ENCODE results near the gene STK38. TPM values are rescaled to one million over a fixed set of nuclear protein-coding genes. Genes with fewer than 3 reads are reported as not detected.
A peak's percentile ranks its signal among the peaks of the same experiment; 100 is the strongest.

The STK38 gene
- total RNA-seq, 1 experiment from 2014 or later = 27.5 TPM

DNA sequence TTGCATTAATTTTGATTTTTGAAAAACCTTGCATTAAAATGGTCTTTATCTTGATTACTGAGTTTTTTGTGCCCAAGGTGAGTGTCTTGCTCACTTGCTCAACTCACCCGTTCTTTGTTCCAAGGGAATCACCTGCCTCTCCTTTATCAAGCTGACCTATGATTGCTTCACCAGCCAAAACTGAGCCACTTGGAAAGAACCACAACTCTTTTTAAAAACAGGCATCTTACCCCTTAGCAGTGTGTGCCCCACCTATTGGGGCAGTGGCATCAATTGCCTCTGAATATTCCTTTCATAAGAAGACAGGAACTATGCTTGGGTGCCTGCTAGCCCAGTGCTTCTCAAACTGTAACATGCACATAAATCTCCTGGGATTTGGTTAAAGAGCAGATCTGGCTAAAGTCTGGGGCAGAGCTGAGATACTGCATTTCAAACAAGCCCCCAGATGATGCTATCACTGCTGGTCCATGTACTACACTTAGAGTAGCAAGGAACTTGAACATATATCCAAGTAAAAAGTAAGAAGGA, 3.3 kb upstream of the STK38 start:
- TF ChIP-seq, protein P1, sequence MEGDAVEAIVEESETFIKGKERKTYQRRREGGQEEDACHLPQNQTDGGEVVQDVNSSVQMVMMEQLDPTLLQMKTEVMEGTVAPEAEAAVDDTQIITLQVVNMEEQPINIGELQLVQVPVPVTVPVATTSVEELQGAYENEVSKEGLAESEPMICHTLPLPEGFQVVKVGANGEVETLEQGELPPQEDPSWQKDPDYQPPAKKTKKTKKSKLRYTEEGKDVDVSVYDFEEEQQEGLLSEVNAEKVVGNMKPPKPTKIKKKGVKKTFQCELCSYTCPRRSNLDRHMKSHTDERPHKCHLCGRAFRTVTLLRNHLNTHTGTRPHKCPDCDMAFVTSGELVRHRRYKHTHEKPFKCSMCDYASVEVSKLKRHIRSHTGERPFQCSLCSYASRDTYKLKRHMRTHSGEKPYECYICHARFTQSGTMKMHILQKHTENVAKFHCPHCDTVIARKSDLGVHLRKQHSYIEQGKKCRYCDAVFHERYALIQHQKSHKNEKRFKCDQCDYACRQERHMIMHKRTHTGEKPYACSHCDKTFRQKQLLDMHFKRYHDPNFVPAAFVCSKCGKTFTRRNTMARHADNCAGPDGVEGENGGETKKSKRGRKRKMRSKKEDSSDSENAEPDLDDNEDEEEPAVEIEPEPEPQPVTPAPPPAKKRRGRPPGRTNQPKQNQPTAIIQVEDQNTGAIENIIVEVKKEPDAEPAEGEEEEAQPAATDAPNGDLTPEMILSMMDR (IDR thresholded peaks at IDR 0.05; ENCODE audit: insufficient read depth in 1 of 2, low read depth in 1 of 2, low read length in 1 of 2, severe bottlenecking in 1 of 2, unreplicated experiment in 1 of 2) = no peak
- no peak overlapping the region for H3K27ac Mint-ChIP-seq (ENCODE audit: unreplicated experiment)
- intact Hi-C loops (cut with micrococcal nuclease; ENCODE audit: unreplicated experiment) = no loop called here
- Histone ChIP-seq H3K4me1 (peaks cover 6% of the 10 kb centered on the region; the same call in 1 of the 2 replicates), H3K27me3 (replicated peaks; ENCODE audit: control insufficient read depth, insufficient read depth, low read length) (no peaks in the 10 kb centered on the region), H3K9me3 (no peaks in the 10 kb centered on the region), H3K4me3 (ENCODE audit: low read depth, low read length) (no peak overlapping the region), H3K36me3 (ENCODE audit: control insufficient read depth, insufficient read depth, low read length) (no peaks in the 10 kb centered on the region)
- no TSS peak for BruUV-seq (replicated peaks)
- no peaks in the 10 kb centered on the region for H3K27me3 Mint-ChIP-seq (ENCODE audit: insufficient read depth, unreplicated experiment)
- ChIA-PET CTCF (no interaction called here), POLR2A (no interaction called here)
- DNase-seq = no peak
- peaks cover 6% of the 10 kb centered on the region for H3K36me3 Mint-ChIP-seq (ENCODE audit: insufficient read depth, unreplicated experiment)
- no peak overlapping the region for H3K4me3 Mint-ChIP-seq (ENCODE audit: unreplicated experiment)
- H3K4me1 Mint-ChIP-seq (ENCODE audit: low read depth, unreplicated experiment) = peaks cover 7% of the 10 kb centered on the region
- no peaks in the 10 kb centered on the region for H3K9me3 Mint-ChIP-seq (ENCODE audit: unreplicated experiment)

DNA sequence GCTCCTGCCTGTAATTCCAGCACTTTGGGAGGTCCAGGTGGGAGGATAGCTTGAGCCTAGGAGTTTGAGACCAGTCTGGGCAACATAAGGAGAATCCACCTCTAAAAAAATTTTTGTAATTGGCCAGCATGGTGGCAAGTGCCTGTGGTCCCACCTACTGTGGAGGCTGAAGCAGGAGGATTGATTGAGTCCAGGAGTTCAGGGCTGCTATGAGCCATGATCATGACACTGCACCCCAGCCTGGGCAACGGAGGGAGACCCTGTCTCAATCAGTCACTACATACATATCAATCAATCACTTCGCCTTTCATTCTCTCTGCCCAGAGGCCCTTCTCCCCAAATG, 1.1 kb upstream of the STK38 start:
- Histone ChIP-seq H3K4me3 (ENCODE audit: low read depth, low read length) (no peak overlapping the region), H3K4me1 (peaks cover 6% of the 10 kb centered on the region; the same call in 1 of the 2 replicates), H3K36me3 (ENCODE audit: control insufficient read depth, insufficient read depth, low read length) (no peaks in the 10 kb centered on the region), H3K9me3 (no peaks in the 10 kb centered on the region), H3K27me3 (replicated peaks; ENCODE audit: control insufficient read depth, insufficient read depth, low read length) (no peaks in the 10 kb centered on the region)
- H3K36me3 Mint-ChIP-seq (ENCODE audit: insufficient read depth, unreplicated experiment) = peaks cover 7% of the 10 kb centered on the region
- H3K27me3 Mint-ChIP-seq (ENCODE audit: insufficient read depth, unreplicated experiment) = no peaks in the 10 kb centered on the region
- no peak for DNase-seq
- CTCF ChIA-PET = interaction anchor here (0.5 kb wide), 1 partner anchor 48 kb away, joined by 12 read pairs; no protein-coding TSS in a partner anchor
- H3K4me3 Mint-ChIP-seq (ENCODE audit: unreplicated experiment) = no peak overlapping the region
- intact Hi-C loops (cut with micrococcal nuclease; ENCODE audit: unreplicated experiment) = no loop called here
- no TSS peak for BruUV-seq (replicated peaks)
- no peak overlapping the region for H3K27ac Mint-ChIP-seq (ENCODE audit: unreplicated experiment)
- POLR2A ChIA-PET = no interaction called here
- TF ChIP-seq, protein P1 (IDR thresholded peaks at IDR 0.05; ENCODE audit: insufficient read depth in 1 of 2, low read depth in 1 of 2, low read length in 1 of 2, severe bottlenecking in 1 of 2, unreplicated experiment in 1 of 2) = no peak
- peaks cover 8% of the 10 kb centered on the region for H3K4me1 Mint-ChIP-seq (ENCODE audit: low read depth, unreplicated experiment)
- H3K9me3 Mint-ChIP-seq (ENCODE audit: unreplicated experiment) = no peaks in the 10 kb centered on the region

DNA sequence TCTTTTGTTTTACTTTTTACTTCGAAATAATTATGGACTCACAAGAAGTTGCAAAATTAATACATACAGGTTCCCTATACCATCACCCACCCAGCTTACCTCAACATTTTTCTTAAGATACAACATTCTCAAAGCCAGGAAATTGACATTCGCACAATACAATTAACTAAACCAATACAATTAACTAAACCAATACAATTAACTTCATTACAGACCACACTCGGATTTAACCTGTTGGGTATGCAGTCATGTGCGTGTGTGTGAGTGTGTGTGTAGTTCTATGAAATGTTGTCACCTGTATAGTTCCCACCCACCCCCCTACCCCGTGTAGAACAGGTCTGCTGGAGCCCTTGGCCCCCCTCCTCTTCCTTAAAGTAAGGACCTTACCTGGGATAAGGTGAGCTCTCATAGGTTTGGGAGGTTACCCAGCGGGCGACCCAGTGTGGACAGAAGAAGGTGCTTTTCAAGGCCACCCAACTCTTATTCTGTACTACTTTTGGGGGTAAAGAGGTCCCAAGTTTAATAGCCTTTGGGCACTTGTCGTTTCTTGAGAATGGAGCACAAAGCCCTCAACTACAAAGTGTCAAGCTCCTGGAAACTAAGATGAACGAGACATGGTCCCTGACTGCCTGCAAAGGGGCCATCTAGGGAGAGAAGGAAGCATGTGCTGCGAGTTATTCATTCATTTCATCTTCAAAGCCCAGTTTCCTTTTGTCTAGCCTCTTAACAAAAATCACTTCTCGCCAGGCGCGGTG, 544 bp upstream of the STK38 start:
- no peaks in the 10 kb centered on the region for H3K27me3 Mint-ChIP-seq (ENCODE audit: insufficient read depth, unreplicated experiment)
- H3K9me3 Mint-ChIP-seq (ENCODE audit: unreplicated experiment) = no peaks in the 10 kb centered on the region
- TF ChIP-seq, protein P1 (IDR thresholded peaks at IDR 0.05; ENCODE audit: insufficient read depth in 1 of 2, low read depth in 1 of 2, low read length in 1 of 2, severe bottlenecking in 1 of 2, unreplicated experiment in 1 of 2) = no peak
- H3K27ac Mint-ChIP-seq (ENCODE audit: unreplicated experiment) = no peak overlapping the region
- H3K36me3 ChIP-seq (ENCODE audit: control insufficient read depth, insufficient read depth, low read length) = no peaks in the 10 kb centered on the region
- no peak for DNase-seq
- ChIA-PET CTCF (interaction anchor here (0.5 kb wide), 1 partner anchor 47 kb away, joined by 12 read pairs; no protein-coding TSS in a partner anchor), POLR2A (no interaction called here)
- H3K4me1 Mint-ChIP-seq (ENCODE audit: low read depth, unreplicated experiment) = peaks cover 8% of the 10 kb centered on the region
- peak overlapping the region; percentile 99 for H3K4me3 Mint-ChIP-seq (ENCODE audit: unreplicated experiment)
- intact Hi-C loops (cut with micrococcal nuclease; ENCODE audit: unreplicated experiment) = loop anchor here (1.0 to 2.0 kb wide), 3 partner anchors 31 to 125 kb away; partner anchors contain the start of gene SRSF3
- H3K4me3 ChIP-seq (ENCODE audit: low read depth, low read length) = peak overlapping the region; percentile 0; the same call in 1 of the 2 replicates
- no peaks in the 10 kb centered on the region for H3K27me3 ChIP-seq (replicated peaks; ENCODE audit: control insufficient read depth, insufficient read depth, low read length)
- H3K36me3 Mint-ChIP-seq (ENCODE audit: insufficient read depth, unreplicated experiment) = peaks cover 11% of the 10 kb centered on the region
- no peaks in the 10 kb centered on the region for H3K9me3 ChIP-seq
- TSS peak; percentile 85 for BruUV-seq (replicated peaks)
- peaks cover 6% of the 10 kb centered on the region; the same call in 1 of the 2 replicates for H3K4me1 ChIP-seq

Measured in Caco-2 (cell line).